ENCODE data around the gene CGB8.
"Not testable (repeated sequence)": the region's sequence is repeated elsewhere in the genome, so short reads cannot be mapped to it uniquely, and the experiment has no call there.

GRCh38 chr19:49042666-49043065, 6.2 kb downstream of the CGB8 start:
- TF ChIP-seq CTCF, POLR2A (IDR thresholded peaks at IDR 0.05): not testable (repeated sequence)

Data from adrenal gland (tissue), 5 donors.